Endodermal cell (in vitro differentiated cells): ENCODE results near the gene RPL13. TPM values are rescaled to one million over a fixed set of nuclear protein-coding genes. Genes with fewer than 3 reads are reported as not detected.

Experiments
- DNase-seq: peaks from one replicate; pipeline ENCODE4 v3.0.0-alpha.2; 2017
- H3K27ac ChIP-seq: 2 replicates; pipeline ENCODE4 v1.5.1; 2013; ENCODE audit warnings: mild to moderate bottlenecking, low read depth, low read length, moderate library complexity
- H3K27me3 ChIP-seq: 2 replicates; pipeline ENCODE4 v1.6.1; 2013; ENCODE audit warnings: mild to moderate bottlenecking, low read length, moderate library complexity; ENCODE audit not compliant: insufficient read depth, control insufficient read depth, poor library complexity, severe bottlenecking
- H3K36me3 ChIP-seq: 2 replicates; pipeline ENCODE4 v1.7.0; 2013; ENCODE audit warnings: mild to moderate bottlenecking, low read length, moderate library complexity; ENCODE audit not compliant: control insufficient read depth, insufficient read depth
- H3K4me1 ChIP-seq: one replicate; pipeline ENCODE4 v1.7.0; 2013; ENCODE audit warnings: low read length; ENCODE audit not compliant: control insufficient read depth, insufficient read depth
- H3K4me3 ChIP-seq: 2 replicates; pipeline ENCODE4 v1.5.1; 2013; ENCODE audit warnings: mild to moderate bottlenecking, low read length, moderate library complexity
- H3K9ac ChIP-seq: 2 replicates; pipeline ENCODE4 v1.6.1; 2013; ENCODE audit warnings: mild to moderate bottlenecking, low read length, moderate library complexity; ENCODE audit not compliant: poor library complexity, severe bottlenecking; ENCODE audit errors: extremely low read depth
- H3K9me3 ChIP-seq: 2 replicates; pipeline ENCODE4 v1.6.1; 2013; ENCODE audit warnings: mild to moderate bottlenecking, low read length, moderate library complexity; ENCODE audit not compliant: control insufficient read depth
- H3K27ac Mint-ChIP-seq: 2 replicates; pipeline ENCODE4 v1.8.0; 2020; ENCODE audit warnings: mixed read lengths
- H3K27me3 Mint-ChIP-seq: 2 replicates; pipeline ENCODE4 v1.8.0; 2021; ENCODE audit warnings: mild to moderate bottlenecking, mixed read lengths; ENCODE audit not compliant: insufficient read depth
- H3K36me3 Mint-ChIP-seq: 2 replicates; pipeline ENCODE4 v1.8.0; 2020; ENCODE audit warnings: low read depth, mixed read lengths
- H3K4me1 Mint-ChIP-seq: 2 replicates; pipeline ENCODE4 v1.8.0; 2020; ENCODE audit warnings: mixed read lengths
- H3K4me3 Mint-ChIP-seq: 2 replicates; pipeline ENCODE4 v1.8.0; 2020; ENCODE audit warnings: mild to moderate bottlenecking, moderate library complexity, mixed read lengths
- H3K9me3 Mint-ChIP-seq: 2 replicates; pipeline ENCODE4 v1.8.0; 2020; ENCODE audit warnings: mild to moderate bottlenecking, mixed read lengths
- CTCF ChIP-seq: fragments of 200-600 bp; sonication (generic); conservative IDR thresholded peaks from 2 replicates; pipeline ENCODE4 v1.5.0; 2021; ENCODE audit warnings: antibody characterized with exemption, mild to moderate bottlenecking
- WGBS, 2 experiments: methylation state at CpG; one replicate each; pipeline versions ENCODE4 v1.1.5 to v1.1.7; 2013; ENCODE audit warnings: missing lambda C conversion rate in 2 of 2, mixed read lengths in 1 of 2; ENCODE audit not compliant: insufficient coverage in 1 of 2, insufficient read length in 1 of 2; 5-methylcytosine and 5-hydroxymethylcytosine counted together
- total RNA-seq, 2 donors: library from RNA; stranded (reverse); fragmentation: NEBNext Ultra II Directional in 1 of 2; extraction: Animal tissue kit (Norgen Biotek cat#: 25700) in 1 of 2; gene quantifications; 2 replicates in 1 of 2; 3 replicates in 1 of 2; pipeline ENCODE4 v1.2.1, GENCODE V29; 2021

Gene RPL13
- total RNA-seq, 2 donors from 2014 or later = 1,911 to 2,019 TPM

DNA sequence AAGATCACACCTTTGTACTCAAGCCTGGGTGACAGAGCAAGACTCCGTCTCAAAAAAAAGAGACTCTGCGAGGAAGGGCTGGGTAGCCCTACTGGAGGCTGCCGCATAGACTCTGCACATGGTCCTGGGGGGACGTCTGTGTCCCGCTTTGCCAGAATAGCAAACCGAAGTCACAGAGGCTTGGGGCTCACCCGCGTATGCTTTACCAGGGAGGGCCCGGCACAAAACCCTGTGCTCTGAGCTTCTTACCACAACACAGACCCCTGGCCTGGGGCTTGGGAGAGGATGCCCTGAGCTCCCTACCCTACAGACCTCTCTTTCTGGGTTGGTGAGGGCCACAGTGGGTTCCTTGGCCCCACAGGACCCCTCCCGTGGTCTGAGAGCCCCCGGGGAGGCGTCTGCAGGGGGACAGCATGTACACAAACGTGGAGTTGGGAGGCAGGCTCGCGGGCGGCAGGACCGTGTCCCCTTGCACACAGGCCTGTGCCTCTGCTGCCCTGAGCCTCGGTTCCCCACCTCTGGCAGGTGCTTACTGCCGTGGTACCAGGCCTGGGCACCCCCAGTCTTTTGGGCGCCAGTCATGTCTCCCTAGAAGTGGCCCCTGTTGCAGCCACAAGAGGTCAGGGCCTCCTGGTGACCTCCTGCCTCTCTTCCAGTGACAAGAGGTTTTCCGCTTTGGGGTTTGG lies 28.9 kb downstream of the RPL13 start:
- TF ChIP-seq CTCF = no peak
- Mint-ChIP-seq H3K27me3 (no peaks in the 10 kb centered on the region), H3K36me3 (no peaks in the 10 kb centered on the region), H3K9me3 (peaks cover 3% of the 10 kb centered on the region), H3K27ac (no peak overlapping the region), H3K4me3 (no peak overlapping the region), H3K4me1 (no peaks in the 10 kb centered on the region)
- H3K4me1 ChIP-seq = no peaks in the 10 kb centered on the region
- no peak overlapping the region for H3K27ac ChIP-seq
- DNase-seq = no peak
- no peaks in the 10 kb centered on the region for H3K9me3 ChIP-seq
- no peak overlapping the region for H3K4me3 ChIP-seq
- no peaks in the 10 kb centered on the region for H3K27me3 ChIP-seq
- no peaks in the 10 kb centered on the region for H3K36me3 ChIP-seq
- no peak overlapping the region for H3K9ac ChIP-seq
- 91 to 96% methylated on average over 18 to 21 of the region's 21 CpGs for WGBS, 2 experiments

DNA sequence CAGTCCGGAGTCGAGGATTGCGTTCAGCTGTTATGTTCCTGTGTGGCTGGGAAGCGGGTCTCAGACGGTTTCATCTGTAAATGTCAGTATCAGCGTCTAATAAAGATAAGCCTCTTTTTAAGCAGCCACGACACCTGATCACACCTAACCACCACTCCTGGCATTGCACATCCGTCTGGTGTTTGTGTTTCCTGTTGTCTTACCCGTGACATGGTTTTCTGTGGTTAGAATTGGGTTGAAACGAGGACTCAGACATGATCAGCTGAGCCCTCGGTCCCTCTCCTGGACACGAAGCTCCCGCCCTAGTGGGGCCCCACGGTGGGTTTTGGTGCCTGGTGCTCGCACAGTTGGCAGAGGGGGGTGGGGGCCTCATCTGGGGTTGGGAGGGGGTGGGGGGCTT lies 33.4 kb downstream of the RPL13 start:
- no peaks in the 10 kb centered on the region for H3K36me3 ChIP-seq
- no peak overlapping the region for H3K4me3 ChIP-seq
- no peaks in the 10 kb centered on the region for H3K9me3 ChIP-seq
- no peak overlapping the region for H3K27ac ChIP-seq
- H3K27ac Mint-ChIP-seq = no peak overlapping the region
- H3K9me3 Mint-ChIP-seq = no peaks in the 10 kb centered on the region
- H3K27me3 ChIP-seq = no peaks in the 10 kb centered on the region
- H3K27me3 Mint-ChIP-seq = no peaks in the 10 kb centered on the region
- no peak overlapping the region for H3K9ac ChIP-seq
- no peak for TF ChIP-seq CTCF
- WGBS, 2 experiments = 95 to 98% methylated on average over 5 to 15 of the region's 15 CpGs
- H3K4me3 Mint-ChIP-seq = no peak overlapping the region
- no peaks in the 10 kb centered on the region for H3K4me1 ChIP-seq
- no peaks in the 10 kb centered on the region for H3K36me3 Mint-ChIP-seq
- H3K4me1 Mint-ChIP-seq = no peaks in the 10 kb centered on the region
- no peak for DNase-seq

DNA sequence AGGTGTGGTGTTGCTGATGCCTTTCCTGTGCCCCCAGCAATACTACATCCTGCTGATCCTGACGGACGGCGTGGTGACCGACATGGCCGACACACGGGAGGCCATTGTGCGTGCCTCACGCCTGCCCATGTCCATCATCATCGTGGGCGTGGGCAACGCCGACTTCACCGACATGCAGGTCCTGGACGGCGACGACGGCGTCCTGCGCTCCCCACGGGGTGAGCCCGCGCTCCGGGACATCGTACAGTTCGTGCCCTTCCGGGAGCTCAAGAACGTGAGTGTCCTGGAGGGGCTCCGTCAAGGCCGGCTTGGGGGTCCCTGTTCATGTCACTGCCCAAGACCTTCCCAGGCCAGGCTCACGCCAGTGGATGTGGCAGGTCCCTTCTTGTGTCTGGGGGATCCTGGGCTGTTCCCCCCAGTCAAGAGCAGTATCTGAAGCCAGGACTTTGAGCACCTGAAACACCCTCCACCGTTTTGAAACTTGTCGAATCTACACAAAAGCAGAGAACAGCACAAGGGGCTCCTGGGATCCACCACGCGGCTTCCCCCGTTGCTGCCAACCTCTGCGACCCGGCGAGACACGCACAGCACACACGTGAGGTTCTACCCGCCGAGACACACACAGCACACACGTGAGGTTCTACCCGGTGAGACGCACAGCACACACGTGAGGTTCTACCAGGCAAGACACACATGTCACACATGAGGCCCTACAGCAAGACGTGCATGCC lies 35.0 kb downstream of the RPL13 start:
- Histone ChIP-seq H3K4me3 (no peak overlapping the region), H3K36me3 (no peaks in the 10 kb centered on the region), H3K4me1 (no peaks in the 10 kb centered on the region), H3K9ac (no peak overlapping the region), H3K9me3 (no peaks in the 10 kb centered on the region), H3K27ac (no peak overlapping the region), H3K27me3 (no peaks in the 10 kb centered on the region)
- H3K36me3 Mint-ChIP-seq = no peaks in the 10 kb centered on the region
- DNase-seq = no peak
- TF ChIP-seq CTCF = no peak
- no peak overlapping the region for H3K27ac Mint-ChIP-seq
- H3K4me1 Mint-ChIP-seq = no peaks in the 10 kb centered on the region
- WGBS, 2 experiments = 94 to 96% methylated on average over 33 to 47 of the region's 47 CpGs
- no peak overlapping the region for H3K4me3 Mint-ChIP-seq
- H3K27me3 Mint-ChIP-seq = no peaks in the 10 kb centered on the region
- H3K9me3 Mint-ChIP-seq = no peaks in the 10 kb centered on the region
